Neural progenitor cell (in vitro differentiated cells): ENCODE data around the gene CD244. TPM values are rescaled to one million over a fixed set of nuclear protein-coding genes. Genes with fewer than 3 reads are reported as not detected.

Experiments used
- DNase-seq: peaks from one replicate; pipeline ENCODE4 v3.0.0-alpha.2; 2016; ENCODE audit warnings: low spot score
- H2AFZ ChIP-seq: fragments of 200-600 bp; sonication (generic); replicated peaks from 2 replicates; pipeline ENCODE4 v1.6.1; 2016; ENCODE audit warnings: antibody characterized with exemption
- H3F3A ChIP-seq: fragments of 200-600 bp; sonication (generic); 2 replicates; pipeline ENCODE4 v1.6.1; 2016; ENCODE audit warnings: antibody characterized with exemption, low read depth
- H3K27ac ChIP-seq: fragments of 200-600 bp; sonication (generic); 2 replicates; pipeline ENCODE4 v1.5.1; 2016; ENCODE audit warnings: mild to moderate bottlenecking
- H3K27me3 ChIP-seq: fragments of 200-600 bp; sonication (generic); 2 replicates; pipeline ENCODE4 v1.6.1; 2016; ENCODE audit warnings: mild to moderate bottlenecking, moderate library complexity
- H3K36me3 ChIP-seq: fragments of 200-600 bp; sonication (generic); 2 replicates; pipeline ENCODE4 v1.5.1; 2016
- H3K4me1 ChIP-seq: fragments of 200-600 bp; sonication (generic); 2 replicates; pipeline ENCODE4 v1.6.1; 2016; ENCODE audit warnings: mixed run types
- H3K4me2 ChIP-seq: fragments of 200-600 bp; sonication (generic); 2 replicates; pipeline ENCODE4 v1.6.1; 2016
- H3K4me3 ChIP-seq: fragments of 200-600 bp; sonication (generic); 2 replicates; pipeline ENCODE4 v1.5.1; 2016
- H3K79me2 ChIP-seq: fragments of 200-600 bp; sonication (generic); 2 replicates; pipeline ENCODE4 v1.6.1; 2016; ENCODE audit warnings: low read depth
- H3K9ac ChIP-seq: fragments of 200-600 bp; sonication (generic); 2 replicates; pipeline ENCODE4 v1.6.1; 2016
- H3K9me3 ChIP-seq: fragments of 200-600 bp; sonication (generic); 2 replicates; pipeline ENCODE4 v1.5.1; 2016; ENCODE audit warnings: low read depth
- H4K20me1 ChIP-seq: fragments of 200-600 bp; sonication (generic); 2 replicates; pipeline ENCODE4 v1.6.1; 2016; ENCODE audit warnings: low read depth
- H3K27ac Mint-ChIP-seq: 3 replicates; pipeline ENCODE4 v1.8.0; 2021; ENCODE audit warnings: mixed read lengths
- H3K27me3 Mint-ChIP-seq: 2 replicates; pipeline ENCODE4 v1.8.0; 2022; ENCODE audit warnings: low read depth, mild to moderate bottlenecking, inconsistent platforms, moderate library complexity, mixed read lengths; ENCODE audit not compliant: insufficient read depth
- H3K36me3 Mint-ChIP-seq: 3 replicates; pipeline ENCODE4 v1.8.0; 2021; ENCODE audit warnings: mixed read lengths
- H3K4me1 Mint-ChIP-seq: 3 replicates; pipeline ENCODE4 v1.8.0; 2021; ENCODE audit warnings: mixed read lengths
- H3K4me3 Mint-ChIP-seq: 3 replicates; pipeline ENCODE4 v1.8.0; 2021; ENCODE audit warnings: mild to moderate bottlenecking, moderate library complexity, mixed read lengths
- H3K9me3 Mint-ChIP-seq: 3 replicates; pipeline ENCODE4 v1.8.0; 2020; ENCODE audit warnings: mixed read lengths
- CTCF ChIP-seq: fragments of 200-600 bp; sonication (generic); IDR thresholded peaks from 2 replicates; pipeline ENCODE4 v1.5.1; 2017; ENCODE audit warnings: antibody characterized with exemption, mild to moderate bottlenecking
- EZH2 ChIP-seq: fragments of 200-600 bp; sonication (generic); IDR thresholded peaks from 2 replicates; pipeline ENCODE4 v1.6.1; 2017; ENCODE audit warnings: antibody characterized with exemption, mild to moderate bottlenecking, moderate library complexity
- EZH2phosphoT487 ChIP-seq: fragments of 200-600 bp; sonication (generic); IDR thresholded peaks from 2 replicates; pipeline ENCODE4 v1.6.1; 2017; ENCODE audit warnings: antibody characterized with exemption
- total RNA-seq: library from RNA; depleted of rRNA; stranded (reverse); fragments of >200 nt; gene quantifications from 2 replicates; pipeline ENCODE4 v1.2.3, GENCODE V29; 2015; ENCODE audit warnings: low replicate concordance

The CD244 gene
- total RNA-seq, 1 donor from 2014 or later = not detected

GRCh38 chr1:160781186-160781766, 81.4 kb downstream of the CD244 start:
- Histone ChIP-seq H3F3A (no peaks in the 10 kb centered on the region), H3K9me3 (no peaks in the 10 kb centered on the region), H3K27me3 (no peaks in the 10 kb centered on the region), H3K79me2 (no peaks in the 10 kb centered on the region), H3K4me2 (no peak overlapping the region), H4K20me1 (no peaks in the 10 kb centered on the region), H3K36me3 (no peaks in the 10 kb centered on the region), H2AFZ (no peak overlapping the region), H3K4me3 (no peak overlapping the region), H3K4me1 (no peaks in the 10 kb centered on the region), H3K27ac (no peak overlapping the region), H3K9ac (no peak overlapping the region)
- peaks cover 3% of the 10 kb centered on the region for H3K9me3 Mint-ChIP-seq
- no peaks in the 10 kb centered on the region for H3K36me3 Mint-ChIP-seq
- H3K4me3 Mint-ChIP-seq = no peak overlapping the region
- no peaks in the 10 kb centered on the region for H3K4me1 Mint-ChIP-seq
- no peak for DNase-seq
- TF ChIP-seq EZH2 = no peak
- TF ChIP-seq CTCF = no peak
- no peak for TF ChIP-seq EZH2phosphoT487
- no peak overlapping the region for H3K27ac Mint-ChIP-seq
- H3K27me3 Mint-ChIP-seq = peaks cover 3% of the 10 kb centered on the region

GRCh38 chr1:160780398-160780755, 82.3 kb downstream of the CD244 start:
- Mint-ChIP-seq H3K27ac (no peak overlapping the region), H3K9me3 (peaks cover 3% of the 10 kb centered on the region), H3K4me3 (no peak overlapping the region)

More at GRCh38 chr1:160780398-160780755, 82.3 kb downstream of the CD244 start:
- Mint-ChIP-seq H3K36me3 (no peaks in the 10 kb centered on the region), H3K4me1 (no peaks in the 10 kb centered on the region), H3K27me3 (peaks cover 2% of the 10 kb centered on the region)
- Histone ChIP-seq H3K4me1 (no peaks in the 10 kb centered on the region), H4K20me1 (no peaks in the 10 kb centered on the region), H3K4me3 (no peak overlapping the region), H3K27me3 (no peaks in the 10 kb centered on the region), H3K27ac (no peak overlapping the region), H3K9me3 (no peaks in the 10 kb centered on the region), H3K79me2 (no peaks in the 10 kb centered on the region), H3K36me3 (no peaks in the 10 kb centered on the region), H2AFZ (no peak overlapping the region), H3F3A (no peaks in the 10 kb centered on the region), H3K4me2 (no peak overlapping the region), H3K9ac (no peak overlapping the region)
- TF ChIP-seq CTCF (no peak), EZH2phosphoT487 (no peak), EZH2 (no peak)
- DNase-seq = no peak

Other genes starting within 250 kb of the CD244 start
- gene SLAMF1, start 215.8 kb downstream of the CD244 start, total RNA-seq = not detected in 2 replicates
- gene CD48, start 151.1 kb downstream of the CD244 start, total RNA-seq = not detected in 2 replicates
- gene SLAMF7, start 123.6 kb downstream of the CD244 start, total RNA-seq = not detected in 2 replicates
- gene LY9, start 66.7 kb downstream of the CD244 start, total RNA-seq = not detected in 2 replicates
- not detected in 2 replicates for gene ITLN1, start 22.3 kb upstream of the CD244 start, total RNA-seq
- not detected in 2 replicates for gene ITLN2, start 91.9 kb upstream of the CD244 start, total RNA-seq
- gene F11R, start 158.3 kb upstream of the CD244 start, total RNA-seq = 60.0 and 69.3 TPM in 2 replicates
- gene TSTD1, start 176.1 kb upstream of the CD244 start, total RNA-seq = 29.9 and 59.9 TPM in 2 replicates
- 74.4 and 103 TPM in 2 replicates for gene USF1, start 183.1 kb upstream of the CD244 start, total RNA-seq
- 0.06 TPM in 1 of 2 replicates, not detected in the other for gene ARHGAP30, start 207.0 kb upstream of the CD244 start, total RNA-seq
- 0.06 TPM in 1 of 2 replicates, not detected in the other for gene NECTIN4, start 226.7 kb upstream of the CD244 start, total RNA-seq
- gene KLHDC9, start 235.5 kb upstream of the CD244 start, total RNA-seq = 12.6 and 22.6 TPM in 2 replicates